Measurements from ENCODE around the gene PELI3.
A peak's percentile ranks its signal among the peaks of the same experiment; 100 is the strongest.
"Not testable (repeated sequence)": the region's sequence is repeated elsewhere in the genome, so short reads cannot be mapped to it uniquely, and the experiment has no call there.

Gene PELI3

GRCh38 chr11:66466225-66467033 is at the start of gene PELI3:
Gene PELI3 (plus strand): TSS chr11:66466905. CDS start chr11:66468129, 1,224 bp downstream.
- peak within 1 kb of the TSS; percentile 58 for H3K4me3 ChIP-seq (ENCODE audit: low read depth, low read length)

GRCh38 chr11:66417000-66417399 is 49.7 kb upstream of the PELI3 start:
- no peak overlapping the region for H3K4me3 ChIP-seq (ENCODE audit: low read depth, low read length)

GRCh38 chr11:66418168-66418985 is 48.3 kb upstream of the PELI3 start:
- H3K4me3 ChIP-seq (ENCODE audit: low read depth, low read length): no peak overlapping the region

GRCh38 chr11:66418986-66419308 is 47.8 kb upstream of the PELI3 start:
- H3K4me3 ChIP-seq (ENCODE audit: low read depth, low read length): no peak overlapping the region

GRCh38 chr11:66419825-66420224 is 46.9 kb upstream of the PELI3 start:
- peak overlapping the region; percentile 40 for H3K4me3 ChIP-seq (ENCODE audit: low read depth, low read length)

GRCh38 chr11:66420671-66421476 is 45.8 kb upstream of the PELI3 start, which contains the start of gene NPAS4:
Gene NPAS4 (plus strand): TSS chr11:66421035. CDS start chr11:66421180, 145 bp downstream.
- peak within 1 kb of the TSS; percentile 40 for H3K4me3 ChIP-seq (ENCODE audit: low read depth, low read length)

GRCh38 chr11:66421492-66422205 is 45.1 kb upstream of the PELI3 start:
- H3K4me3 ChIP-seq (ENCODE audit: low read depth, low read length): no peak overlapping the region

GRCh38 chr11:66426314-66426713 is 40.4 kb upstream of the PELI3 start:
- H3K4me3 ChIP-seq (ENCODE audit: low read depth, low read length): no peak overlapping the region

- no peak overlapping the region for H3K4me3 ChIP-seq (ENCODE audit: low read depth, low read length)
Measured at GRCh38 chr11:66428933-66429332, 37.8 kb upstream of the PELI3 start.

- no peak overlapping the region for H3K4me3 ChIP-seq (ENCODE audit: low read depth, low read length)
Measured at GRCh38 chr11:66429983-66430602, 36.6 kb upstream of the PELI3 start.

GRCh38 chr11:66431287-66431686 is 35.4 kb upstream of the PELI3 start:
- H3K4me3 ChIP-seq (ENCODE audit: low read depth, low read length): not testable (repeated sequence)

- H3K4me3 ChIP-seq (ENCODE audit: low read depth, low read length): not testable (repeated sequence)
Measured at GRCh38 chr11:66431871-66432329, 34.8 kb upstream of the PELI3 start.

- no peak overlapping the region for H3K4me3 ChIP-seq (ENCODE audit: low read depth, low read length)
Measured at GRCh38 chr11:66432597-66432996, 34.1 kb upstream of the PELI3 start.

- H3K4me3 ChIP-seq (ENCODE audit: low read depth, low read length): peak overlapping the region; percentile 88
Measured at GRCh38 chr11:66437979-66438503, 28.7 kb upstream of the PELI3 start.

- H3K4me3 ChIP-seq (ENCODE audit: low read depth, low read length): peak within 1 kb of the TSS; percentile 88
Measured at GRCh38 chr11:66438504-66439466, 27.9 kb upstream of the PELI3 start, which contains the start of gene MRPL11. Gene MRPL11 (minus strand): TSS chr11:66438848. CDS start chr11:66438754, 94 bp downstream.

- not testable (repeated sequence) for H3K4me3 ChIP-seq (ENCODE audit: low read depth, low read length)
Measured at GRCh38 chr11:66440101-66440939, 26.4 kb upstream of the PELI3 start.

- H3K4me3 ChIP-seq (ENCODE audit: low read depth, low read length): not testable (repeated sequence)
Measured at GRCh38 chr11:66440940-66441282, 25.8 kb upstream of the PELI3 start.

GRCh38 chr11:66443602-66444001 is 23.1 kb upstream of the PELI3 start:
- no peak overlapping the region for H3K4me3 ChIP-seq (ENCODE audit: low read depth, low read length)

Data from iPS-11a (cell line).